Measurements from ENCODE around the gene INPP5E. TPM values are rescaled to one million over a fixed set of nuclear protein-coding genes. Genes with fewer than 3 reads are reported as not detected.

The INPP5E gene
- polyA plus RNA-seq, 2 of the 4 experiments (the other 2 are of a cell fraction) = 5.2 to 11.2 TPM

DNA sequence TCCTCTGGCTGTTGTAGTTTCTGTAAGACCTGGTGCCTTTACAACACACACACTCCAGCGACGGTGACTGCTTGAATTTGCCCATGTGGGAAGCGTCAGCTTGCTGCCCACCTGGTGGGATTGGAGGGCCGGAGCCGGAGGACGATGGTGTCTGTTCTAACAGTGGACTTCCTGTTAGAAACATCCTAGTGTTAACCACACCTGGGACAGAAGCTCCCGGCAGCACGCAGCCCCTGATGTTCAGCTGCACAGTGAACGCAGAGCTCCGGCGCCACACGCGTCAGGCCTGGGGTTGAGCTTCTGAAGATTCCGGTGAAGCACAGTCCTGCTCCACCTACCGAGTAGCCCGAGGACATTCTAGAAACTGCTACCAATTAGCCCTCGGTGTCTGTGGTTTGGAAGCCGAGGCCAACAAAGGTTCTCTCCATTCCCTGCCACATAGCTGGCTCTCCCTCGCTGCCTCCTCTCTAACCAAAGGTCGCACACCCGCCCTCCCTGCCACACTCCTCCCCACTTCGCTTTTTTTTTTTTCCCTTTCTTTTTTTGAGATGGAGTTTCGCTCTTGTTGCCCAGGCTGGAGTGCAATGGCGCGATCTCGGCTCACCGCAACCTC lies 14.8 kb downstream of the INPP5E start:
- Histone ChIP-seq H3K4me2 (no peak overlapping the region), H3K9me3 (no peaks in the 10 kb centered on the region), H3K4me3 (no peak overlapping the region), H3K4me1 (no peaks in the 10 kb centered on the region), H3K27ac (no peak overlapping the region)
- FAIRE-seq (no peak), DNase-seq (ENCODE audit: low read depth in 1 of 2, low spot score in 1 of 2) (no peak), ATAC-seq (peak in 1 of 2 experiments; percentile 19; a peak in 3 of 6 replicates)
- POLR2A ChIA-PET = interaction anchor here (1.1 to 1.2 kb wide), 3 partner anchors 23 to 200 kb away, joined by 4 read pairs; no protein-coding TSS in a partner anchor
- WGBS (ENCODE audit: missing lambda C conversion rate) = 94% methylated on average over 26 of the region's 27 CpGs
- CTCF ChIA-PET = interaction anchor here (1.0 to 3.9 kb wide), 7 partner anchors 9 to 24 kb away, joined by 3 to 30 read pairs (median 5); partner anchors contain the start of gene INPP5E
- TF ChIP-seq, protein P1, sequence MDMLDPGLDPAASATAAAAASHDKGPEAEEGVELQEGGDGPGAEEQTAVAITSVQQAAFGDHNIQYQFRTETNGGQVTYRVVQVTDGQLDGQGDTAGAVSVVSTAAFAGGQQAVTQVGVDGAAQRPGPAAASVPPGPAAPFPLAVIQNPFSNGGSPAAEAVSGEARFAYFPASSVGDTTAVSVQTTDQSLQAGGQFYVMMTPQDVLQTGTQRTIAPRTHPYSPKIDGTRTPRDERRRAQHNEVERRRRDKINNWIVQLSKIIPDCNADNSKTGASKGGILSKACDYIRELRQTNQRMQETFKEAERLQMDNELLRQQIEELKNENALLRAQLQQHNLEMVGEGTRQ (IDR thresholded peaks at IDR 0.05) = no peak
- no peak for TF ChIP-seq FOSB (CRISPR knock-in tag; IDR thresholded peaks at IDR 0.05)
- TF ChIP-seq MYC (IDR thresholded peaks at IDR 0.05; ENCODE audit: borderline replicate concordance, low read length) = no peak
- TF ChIP-seq EHF (CRISPR knock-in tag; IDR thresholded peaks at IDR 0.05) = no peak
- no peak for TF ChIP-seq HOXB13 (CRISPR knock-in tag; IDR thresholded peaks at IDR 0.05; ENCODE audit: low read depth)
- TF ChIP-seq JUN (IDR thresholded peaks at IDR 0.05) = 0 out of 5 replicates have a peak, but pooled peaks of 1 of the 2 experiments have one; percentile 14

GRCh38 chr9:136423432-136424146 lies 16.1 kb downstream of the INPP5E start:
- no peak for TF ChIP-seq BHLHE40 (IDR thresholded peaks at IDR 0.05; ENCODE audit: low read depth, low read length)
- no peak for TF ChIP-seq TP53 (CRISPR knock-in tag; IDR thresholded peaks at IDR 0.05)
- no peak for TF ChIP-seq CEBPB (IDR thresholded peaks at IDR 0.05)
- TF ChIP-seq, protein P2, sequence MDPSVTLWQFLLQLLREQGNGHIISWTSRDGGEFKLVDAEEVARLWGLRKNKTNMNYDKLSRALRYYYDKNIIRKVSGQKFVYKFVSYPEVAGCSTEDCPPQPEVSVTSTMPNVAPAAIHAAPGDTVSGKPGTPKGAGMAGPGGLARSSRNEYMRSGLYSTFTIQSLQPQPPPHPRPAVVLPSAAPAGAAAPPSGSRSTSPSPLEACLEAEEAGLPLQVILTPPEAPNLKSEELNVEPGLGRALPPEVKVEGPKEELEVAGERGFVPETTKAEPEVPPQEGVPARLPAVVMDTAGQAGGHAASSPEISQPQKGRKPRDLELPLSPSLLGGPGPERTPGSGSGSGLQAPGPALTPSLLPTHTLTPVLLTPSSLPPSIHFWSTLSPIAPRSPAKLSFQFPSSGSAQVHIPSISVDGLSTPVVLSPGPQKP (IDR thresholded peaks at IDR 0.05; ENCODE audit: low read depth, low read length) = no peak
- no peak for TF ChIP-seq REST (IDR thresholded peaks at IDR 0.05)
- TF ChIP-seq ESRRA (IDR thresholded peaks at IDR 0.05; ENCODE audit: borderline replicate concordance, low read length) = no peak
- TF ChIP-seq NPAS2 (CRISPR knock-in tag; IDR thresholded peaks at IDR 0.05; ENCODE audit: borderline replicate concordance) = no peak
- TF ChIP-seq HDAC2 (IDR thresholded peaks at IDR 0.05) = no peak
- no peak for TF ChIP-seq SMC3 (IDR thresholded peaks at IDR 0.05)
- TF ChIP-seq, protein P3, sequence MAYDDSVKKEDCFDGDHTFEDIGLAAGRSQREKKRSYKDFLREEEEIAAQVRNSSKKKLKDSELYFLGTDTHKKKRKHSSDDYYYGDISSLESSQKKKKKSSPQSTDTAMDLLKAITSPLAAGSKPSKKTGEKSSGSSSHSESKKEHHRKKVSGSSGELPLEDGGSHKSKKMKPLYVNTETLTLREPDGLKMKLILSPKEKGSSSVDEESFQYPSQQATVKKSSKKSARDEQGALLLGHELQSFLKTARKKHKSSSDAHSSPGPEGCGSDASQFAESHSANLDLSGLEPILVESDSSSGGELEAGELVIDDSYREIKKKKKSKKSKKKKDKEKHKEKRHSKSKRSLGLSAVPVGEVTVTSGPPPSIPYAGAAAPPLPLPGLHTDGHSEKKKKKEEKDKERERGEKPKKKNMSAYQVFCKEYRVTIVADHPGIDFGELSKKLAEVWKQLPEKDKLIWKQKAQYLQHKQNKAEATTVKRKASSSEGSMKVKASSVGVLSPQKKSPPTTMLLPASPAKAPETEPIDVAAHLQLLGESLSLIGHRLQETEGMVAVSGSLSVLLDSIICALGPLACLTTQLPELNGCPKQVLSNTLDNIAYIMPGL (CRISPR knock-in tag; IDR thresholded peaks at IDR 0.05; ENCODE audit: borderline replicate concordance) = no peak
- no peak for TF ChIP-seq EHMT2 (IDR thresholded peaks at IDR 0.05; ENCODE audit: low read depth)
- TF ChIP-seq SREBF2 (IDR thresholded peaks at IDR 0.05) = no peak
- no peak for TF ChIP-seq TFCP2L1 (CRISPR knock-in tag; IDR thresholded peaks at IDR 0.05)
- TF ChIP-seq RARB (CRISPR knock-in tag; IDR thresholded peaks at IDR 0.05) = no peak
- no peak for TF ChIP-seq HOXB5 (CRISPR knock-in tag; IDR thresholded peaks at IDR 0.05)
- TF ChIP-seq PHF8 (IDR thresholded peaks at IDR 0.05; ENCODE audit: borderline replicate concordance, low read depth) = no peak
- TF ChIP-seq CBX8 (IDR thresholded peaks at IDR 0.05) = no peak
- H3K4me1 ChIP-seq = no peaks in the 10 kb centered on the region
- POLR2A ChIA-PET = interaction anchor here (1.2 kb wide), 1 partner anchor 61 kb away, joined by 4 read pairs; no protein-coding TSS in a partner anchor
- ATAC-seq (no peak), FAIRE-seq (no peak), DNase-seq (ENCODE audit: low read depth in 1 of 2, low spot score in 1 of 2) (no peak)
- CTCF ChIA-PET = interaction anchor here (1.0 to 3.9 kb wide), 3 partner anchors 16 to 23 kb away, joined by 3 to 30 read pairs (median 5); partner anchors contain the start of gene INPP5E
- H3K9me3 ChIP-seq = no peaks in the 10 kb centered on the region
- 94% methylated on average over 38 of the region's 43 CpGs for WGBS (ENCODE audit: missing lambda C conversion rate)
- no peak overlapping the region for H3K4me3 ChIP-seq
- H3K27ac ChIP-seq = no peak overlapping the region
- no peak overlapping the region for H3K4me2 ChIP-seq
